Renal cortical epithelial cell (primary cell): ENCODE measurements around the gene CDK5RAP2. TPM values are rescaled to one million over a fixed set of nuclear protein-coding genes. Genes with fewer than 3 reads are reported as not detected.
"Not testable (repeated sequence)": the region's sequence is repeated elsewhere in the genome, so short reads cannot be mapped to it uniquely, and the experiment has no call there.

Experiments
- DNase-seq: peaks from one replicate; pipeline ENCODE4 v3.0.0-alpha.2; 2011; ENCODE audit warnings: low read depth
- total RNA-seq: library from RNA; depleted of rRNA; stranded (reverse); fragments of >200 nt; gene quantifications from 2 replicates; pipeline ENCODE4 v1.2.3, GENCODE V29; 2014

CDK5RAP2 gene
- total RNA-seq, 1 donor from 2014 or later = 47.7 TPM

- DNase-seq = no peak
These were observed 106.4 kb downstream of the CDK5RAP2 start for GRCh38 chr9:120473608-120474007.

GRCh38 chr9:120465685-120466407, 114.1 kb downstream of the CDK5RAP2 start:
- no peak for DNase-seq

- DNase-seq = no peak
These were observed 115.0 kb downstream of the CDK5RAP2 start for GRCh38 chr9:120464887-120465421.

GRCh38 chr9:120464176-120464886, 115.6 kb downstream of the CDK5RAP2 start:
- DNase-seq = no peak

- no peak for DNase-seq
These were observed 116.2 kb downstream of the CDK5RAP2 start for GRCh38 chr9:120463765-120464164.

- DNase-seq = not testable (repeated sequence)
These were observed 118.3 kb downstream of the CDK5RAP2 start for GRCh38 chr9:120461677-120462076.

- DNase-seq = no peak
These were observed 123.7 kb downstream of the CDK5RAP2 start for GRCh38 chr9:120456218-120456617.

GRCh38 chr9:120454467-120454866, 125.5 kb downstream of the CDK5RAP2 start:
- no peak for DNase-seq

- DNase-seq = no peak
These were observed 126.2 kb downstream of the CDK5RAP2 start for GRCh38 chr9:120453792-120454191.

- DNase-seq = no peak
These were observed 127.3 kb downstream of the CDK5RAP2 start for GRCh38 chr9:120452631-120453030.

- DNase-seq = no peak
These were observed 129.1 kb downstream of the CDK5RAP2 start for GRCh38 chr9:120450916-120451315.

GRCh38 chr9:120449566-120449965, 130.4 kb downstream of the CDK5RAP2 start:
- no peak for DNase-seq

GRCh38 chr9:120447959-120448500, 131.9 kb downstream of the CDK5RAP2 start:
- no peak for DNase-seq

GRCh38 chr9:120446671-120447070, 133.3 kb downstream of the CDK5RAP2 start:
- DNase-seq = no peak

- DNase-seq = no peak
These were observed 136.0 kb downstream of the CDK5RAP2 start for GRCh38 chr9:120443976-120444375.

- peak; percentile 18 for DNase-seq
These were observed 136.5 kb downstream of the CDK5RAP2 start for GRCh38 chr9:120443489-120443888.

- no peak for DNase-seq
These were observed 137.5 kb downstream of the CDK5RAP2 start for GRCh38 chr9:120442308-120442995.

- peak; percentile 4 for DNase-seq
These were observed 138.3 kb downstream of the CDK5RAP2 start for GRCh38 chr9:120441426-120442307.

GRCh38 chr9:120440791-120441190, 139.2 kb downstream of the CDK5RAP2 start:
- DNase-seq = no peak

- DNase-seq = no peak
These were observed 140.0 kb downstream of the CDK5RAP2 start for GRCh38 chr9:120439926-120440325.
